Heart left ventricle (tissue), 13 donors: ENCODE measurements around the gene FRMD4B.

Experiments
- POLR2A ChIP-seq, 2 donors: fragments of 450-650 bp; IDR thresholded peaks; one replicate each; pipeline ENCODE4 v1.6.1; 2017; ENCODE audit warnings: antibody characterized with exemption in 2 of 2, mild to moderate bottlenecking in 2 of 2, moderate library complexity in 2 of 2
- TF ChIP-seq, protein P1 (sequence below), 12 donors: fragments of 200-600 bp; sonication (generic) in 4 of 12; IDR thresholded peaks; one replicate each; pipeline versions ENCODE4 v1.5.0 to v1.8.0; 2018 to 2022; ENCODE audit warnings: antibody characterized with exemption in 12 of 12, mild to moderate bottlenecking in 5 of 12
- donor health status: ischemic (EF 13 %, LVEDD 7.1; RV severe dilation, severe dysfunction).
- donor health status: DM: no; HTN: yes; CAD: no.
- donor health status: DM: no; HTN: no; CAD: no.
- donor health status: ischemic (EF 25% LVEDD 6.9; RV normal size, moderate dysfunction).
- donor health status: ischemic (EF 25% LVEDD 5.7; RV mildly dilated, moderate dysfunction).
- donor health status: ischemic (EF 35%, LVEDD 5.7; RV mildly dilated, moderate dysfunction).
- donor health status: nonischemic (EF 11% LVEDD 7.7; RV severe dilation, severe dysfunction).
- donor health status: DM: yes; HTN: yes; CAD: no.
- donor health status: PGD.
- donor health status: ischemic (EF 29% LVEDD 5.4; RV normal size, mild dysfunction).
- donor health status: nonischemic (EF 23%, LVEDD 6.1; RV moderate dilation, normal function).

DNA sequence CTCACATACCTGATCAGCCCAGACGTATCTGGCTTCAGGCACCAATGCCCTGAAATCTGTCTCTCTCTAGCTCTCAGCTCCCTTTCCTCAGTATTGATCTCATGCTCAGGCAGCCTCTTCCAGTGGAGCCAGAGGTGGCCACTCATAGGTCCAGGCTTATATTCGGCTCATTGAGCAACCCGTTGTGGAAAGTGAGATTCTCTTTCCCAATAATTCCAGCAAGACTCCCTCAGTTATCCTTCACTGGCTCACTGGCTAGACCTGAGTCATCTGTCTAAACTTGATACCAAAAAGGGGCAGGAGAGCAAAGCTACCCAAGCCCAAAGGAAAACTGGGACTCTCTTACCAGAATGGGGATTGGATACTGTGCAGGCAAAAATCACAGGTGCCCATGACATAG lies 33.4 kb upstream of the FRMD4B start:
- TF ChIP-seq POLR2A (IDR thresholded peaks at IDR 0.05) = no peak
- TF ChIP-seq, protein P1, sequence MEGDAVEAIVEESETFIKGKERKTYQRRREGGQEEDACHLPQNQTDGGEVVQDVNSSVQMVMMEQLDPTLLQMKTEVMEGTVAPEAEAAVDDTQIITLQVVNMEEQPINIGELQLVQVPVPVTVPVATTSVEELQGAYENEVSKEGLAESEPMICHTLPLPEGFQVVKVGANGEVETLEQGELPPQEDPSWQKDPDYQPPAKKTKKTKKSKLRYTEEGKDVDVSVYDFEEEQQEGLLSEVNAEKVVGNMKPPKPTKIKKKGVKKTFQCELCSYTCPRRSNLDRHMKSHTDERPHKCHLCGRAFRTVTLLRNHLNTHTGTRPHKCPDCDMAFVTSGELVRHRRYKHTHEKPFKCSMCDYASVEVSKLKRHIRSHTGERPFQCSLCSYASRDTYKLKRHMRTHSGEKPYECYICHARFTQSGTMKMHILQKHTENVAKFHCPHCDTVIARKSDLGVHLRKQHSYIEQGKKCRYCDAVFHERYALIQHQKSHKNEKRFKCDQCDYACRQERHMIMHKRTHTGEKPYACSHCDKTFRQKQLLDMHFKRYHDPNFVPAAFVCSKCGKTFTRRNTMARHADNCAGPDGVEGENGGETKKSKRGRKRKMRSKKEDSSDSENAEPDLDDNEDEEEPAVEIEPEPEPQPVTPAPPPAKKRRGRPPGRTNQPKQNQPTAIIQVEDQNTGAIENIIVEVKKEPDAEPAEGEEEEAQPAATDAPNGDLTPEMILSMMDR (IDR thresholded peaks at IDR 0.05) = no peak
